PC-3 (cell line): ENCODE measurements around the gene CFAP141. TPM values are rescaled to one million over a fixed set of nuclear protein-coding genes. Genes with fewer than 3 reads are reported as not detected.
A peak's percentile ranks its signal among the peaks of the same experiment; 100 is the strongest.

Source experiments
- ATAC-seq: fragments of 200-7000 bp; cut with Tn5 transposase; 2 replicates; pipeline ENCODE4 v1.9.1; 2020; ENCODE audit warnings: mild to moderate bottlenecking, moderate library complexity
- BruUV-seq: library from RNA; stranded (reverse); fragments of 400-500 nt; replicated peaks from 2 replicates; lab custom pipeline; 2021; lab: Mats Ljungman, UMichigan
- CTCF ChIA-PET: fragments of 300-600 bp; sonication (Branson Sonifier 250); formaldehyde crosslinking; loops from one replicate; lab custom pipeline; 2022; ENCODE audit warnings: antibody characterized with exemption; lab: Charles Lee
- POLR2A ChIA-PET: fragments of 300-600 bp; sonication (Branson Sonifier 250); formaldehyde crosslinking; loops from one replicate; lab custom pipeline; 2022; ENCODE audit warnings: antibody characterized with exemption; ENCODE audit not compliant: unreplicated experiment; lab: Charles Lee
- DNase-seq: peaks from one replicate; pipeline ENCODE4 v3.0.0-alpha.2; 2015
- H2AFZ ChIP-seq: fragments of 300-600 bp; sonication (generic); 2 replicates; pipeline ENCODE4 v1.6.0; 2016; ENCODE audit warnings: antibody characterized with exemption, low read length
- H3F3A ChIP-seq: fragments of 300-600 bp; sonication (generic); one replicate; pipeline ENCODE4 v1.6.0; 2017; ENCODE audit warnings: antibody characterized with exemption, low read length, control low read depth, mild to moderate bottlenecking; ENCODE audit not compliant: unreplicated experiment
- H3K27ac ChIP-seq: fragments of 300-600 bp; sonication (generic); 2 replicates; pipeline ENCODE4 v1.5.1; 2016; ENCODE audit warnings: mild to moderate bottlenecking, low read length
- H3K27me3 ChIP-seq: fragments of 300-600 bp; sonication (generic); 2 replicates; pipeline ENCODE4 v1.6.1; 2016; ENCODE audit warnings: low read length, mixed read lengths
- H3K36me3 ChIP-seq: fragments of 300-600 bp; sonication (generic); 2 replicates; pipeline ENCODE4 v1.6.1; 2016; ENCODE audit warnings: low read depth, mixed run types, low read length, mixed read lengths
- H3K4me1 ChIP-seq: fragments of 300-600 bp; sonication (generic); 2 replicates; pipeline ENCODE4 v1.5.1; 2016; ENCODE audit warnings: low read length; ENCODE audit not compliant: insufficient read depth
- H3K4me2 ChIP-seq: fragments of 300-600 bp; sonication (generic); 2 replicates; pipeline ENCODE4 v1.6.0; 2016; ENCODE audit warnings: low read length
- H3K4me3 ChIP-seq: fragments of 300-600 bp; sonication (generic); 2 replicates; pipeline ENCODE4 v1.5.1; 2016; ENCODE audit warnings: mild to moderate bottlenecking, low read length, mixed read lengths
- H3K79me2 ChIP-seq: fragments of 300-600 bp; sonication (generic); 2 replicates; pipeline ENCODE4 v1.6.1; 2017; ENCODE audit warnings: low read length, mixed read lengths
- H3K9ac ChIP-seq: fragments of 300-600 bp; sonication (generic); 2 replicates; pipeline ENCODE4 v1.6.0; 2016; ENCODE audit warnings: mild to moderate bottlenecking, low read length
- H3K9me2 ChIP-seq: fragments of 300-600 bp; sonication (generic); replicated peaks from 2 replicates; pipeline ENCODE4 v1.6.1; 2016; ENCODE audit warnings: mixed run types, low read length, mixed read lengths
- H3K9me3 ChIP-seq: fragments of 300-600 bp; sonication (generic); 2 replicates; pipeline ENCODE4 v1.6.1; 2016; ENCODE audit warnings: low read length, mixed read lengths
- H4K20me1 ChIP-seq: fragments of 300-600 bp; sonication (generic); 2 replicates; pipeline ENCODE4 v1.6.1; 2016; ENCODE audit warnings: low read length, mixed read lengths
- CTCF ChIP-seq: fragments of 300-600 bp; sonication (generic); conservative IDR thresholded peaks from 2 replicates; pipeline ENCODE4 v1.5.1; 2017; ENCODE audit warnings: antibody characterized with exemption, low read depth, mild to moderate bottlenecking, low read length
- EZH2 ChIP-seq: fragments of 300-600 bp; sonication (generic); IDR thresholded peaks from one replicate; pipeline ENCODE4 v1.6.1; 2017; ENCODE audit warnings: antibody characterized with exemption, mild to moderate bottlenecking, low read length; ENCODE audit not compliant: unreplicated experiment
- EZH2phosphoT487 ChIP-seq: fragments of 300-600 bp; sonication (generic); IDR thresholded peaks from 2 replicates; pipeline ENCODE4 v1.6.1; 2018; ENCODE audit warnings: mild to moderate bottlenecking, antibody characterized with exemption, low read length, borderline replicate concordance
- intact Hi-C: fragments of 100-400 bp; cut with micrococcal nuclease; formaldehyde crosslinking; loops from 2 replicates; pipeline ENCODE4 v1.9.0; 2023
- total RNA-seq: library from RNA; depleted of rRNA; stranded (reverse); fragments of >200 nt; gene quantifications from 2 replicates; pipeline ENCODE4 v1.2.3, GENCODE V29; 2014

CFAP141 gene
- total RNA-seq, 1 experiment from 2014 or later, result not detected

- no peak for TF ChIP-seq CTCF
- no peak for TF ChIP-seq EZH2phosphoT487
- TF ChIP-seq EZH2, result no peak
- no peak within 1 kb of the TSS for H3K27ac ChIP-seq
- no peaks in the 10 kb centered on the region for H3K9me2 ChIP-seq
- H3K9me3 ChIP-seq, result no peaks in the 10 kb centered on the region
- H3K4me2 ChIP-seq, result no peak within 1 kb of the TSS
- H3K4me1 ChIP-seq, result no peaks in the 10 kb centered on the region
- peaks cover 35% of the 10 kb centered on the region for H3K36me3 ChIP-seq
- H3K9ac ChIP-seq, result no peak within 1 kb of the TSS
- no peak within 1 kb of the TSS for H3K4me3 ChIP-seq
- CTCF ChIA-PET, result no interaction called here
- no peaks in the 10 kb centered on the region for H3K79me2 ChIP-seq
- intact Hi-C loops, result no loop called here
- no peak within 1 kb of the TSS for H2AFZ ChIP-seq
- DNase-seq (no peak), ATAC-seq (peak; percentile 35; the same call in 1 of the 2 replicates)
- H4K20me1 ChIP-seq, result peaks cover 12% of the 10 kb centered on the region; the same call in 1 of the 2 replicates
- H3K27me3 ChIP-seq, result no peaks in the 10 kb centered on the region
- POLR2A ChIA-PET, result no interaction called here
- no peaks in the 10 kb centered on the region for H3F3A ChIP-seq
- no TSS peak for BruUV-seq
Measured at GRCh38 chr1:154154534-154155191, 51.5 kb downstream of the CFAP141 start, which contains the start of gene NUP210L. Gene NUP210L, minus strand, starts transcription at chr1:154155073.

GRCh38 chr1:154154053-154154452, 52.1 kb downstream of the CFAP141 start:
- Histone ChIP-seq H3K27ac (no peak overlapping the region), H4K20me1 (peaks cover 12% of the 10 kb centered on the region; the same call in 1 of the 2 replicates), H3K9ac (no peak overlapping the region), H3K9me2 (no peaks in the 10 kb centered on the region), H3K4me3 (no peak overlapping the region), H3K79me2 (no peaks in the 10 kb centered on the region), H2AFZ (no peak overlapping the region), H3K36me3 (peaks cover 29% of the 10 kb centered on the region), H3F3A (no peaks in the 10 kb centered on the region), H3K4me1 (no peaks in the 10 kb centered on the region), H3K9me3 (no peaks in the 10 kb centered on the region), H3K27me3 (no peaks in the 10 kb centered on the region), H3K4me2 (no peak overlapping the region)
- TF ChIP-seq EZH2 (no peak), EZH2phosphoT487 (no peak), CTCF (no peak)
- POLR2A ChIA-PET, result no interaction called here
- no peak for ATAC-seq
- CTCF ChIA-PET, result no interaction called here
- intact Hi-C loops, result no loop called here
- BruUV-seq, result no TSS peak
- DNase-seq, result no peak

- no peak for TF ChIP-seq EZH2phosphoT487
- no peak for TF ChIP-seq EZH2
- no peak for TF ChIP-seq CTCF
- intact Hi-C loops, result no loop called here
- Histone ChIP-seq H3K4me3 (no peak overlapping the region), H3K27me3 (no peaks in the 10 kb centered on the region), H3K4me2 (no peak overlapping the region), H3K4me1 (no peaks in the 10 kb centered on the region), H4K20me1 (no peaks in the 10 kb centered on the region), H3K9ac (no peak overlapping the region), H3K9me2 (no peaks in the 10 kb centered on the region), H3F3A (no peaks in the 10 kb centered on the region), H3K79me2 (no peaks in the 10 kb centered on the region), H3K36me3 (peaks cover 11% of the 10 kb centered on the region; the same call in 1 of the 2 replicates), H3K27ac (no peak overlapping the region), H3K9me3 (no peaks in the 10 kb centered on the region), H2AFZ (no peak overlapping the region)
- CTCF ChIA-PET, result no interaction called here
- POLR2A ChIA-PET, result interaction anchor here (1.2 kb wide), 1 partner anchor 161 kb away, joined by 3 read pairs; no protein-coding TSS in a partner anchor
- no TSS peak for BruUV-seq
- no peak for ATAC-seq
- no peak for DNase-seq
Measured at GRCh38 chr1:154151311-154151710, 54.8 kb downstream of the CFAP141 start.
